Activated naive CD4-positive, alpha-beta T cell treated with anti-CD3 and anti-CD28 coated beads, Interleukin-2, amount 10 ng/mL, durations not matched to agents 7 days and 5 days (primary cell): Measurements from ENCODE around the gene HS3ST6.

Experiments
- CTCF ChIA-PET: fragments of 350-600 bp; sonication (Branson Sonifier 250); formaldehyde crosslinking; loops from one replicate; lab custom pipeline; 2021; ENCODE audit warnings: antibody characterized with exemption; lab: Charles Lee
- DNase-seq: peaks from one replicate; pipeline ENCODE4 v3.0.0-alpha.2; 2020
- H3K27ac Mint-ChIP-seq: one replicate; pipeline ENCODE4 v1.8.0; 2021; ENCODE audit warnings: mild to moderate bottlenecking, moderate library complexity, mixed read lengths
- H3K27me3 Mint-ChIP-seq: one replicate; pipeline ENCODE4 v1.8.0; 2021; ENCODE audit warnings: mild to moderate bottlenecking, mixed read lengths
- H3K36me3 Mint-ChIP-seq: one replicate; pipeline ENCODE4 v1.8.0; 2021; ENCODE audit warnings: mixed read lengths
- H3K4me1 Mint-ChIP-seq: one replicate; pipeline ENCODE4 v1.8.0; 2021; ENCODE audit warnings: mixed read lengths
- H3K4me3 Mint-ChIP-seq: one replicate; pipeline ENCODE4 v1.8.0; 2021; ENCODE audit warnings: mild to moderate bottlenecking, moderate library complexity, mixed read lengths
- H3K9me3 Mint-ChIP-seq: one replicate; pipeline ENCODE4 v1.8.0; 2021; ENCODE audit warnings: mixed read lengths

The HS3ST6 gene

GRCh38 chr16:1912215-1912543 is 6.0 kb downstream of the HS3ST6 start:
- CTCF ChIA-PET, result no interaction called here
- Mint-ChIP-seq H3K9me3 (no peaks in the 10 kb centered on the region), H3K36me3 (no peaks in the 10 kb centered on the region), H3K4me3 (no peak overlapping the region), H3K4me1 (no peaks in the 10 kb centered on the region), H3K27ac (no peak overlapping the region), H3K27me3 (peaks cover 69% of the 10 kb centered on the region)
- DNase-seq, result no peak

GRCh38 chr16:1911467-1912214 is 6.6 kb downstream of the HS3ST6 start:
- Mint-ChIP-seq H3K27ac (no peak overlapping the region), H3K9me3 (no peaks in the 10 kb centered on the region), H3K27me3 (peaks cover 69% of the 10 kb centered on the region), H3K36me3 (no peaks in the 10 kb centered on the region), H3K4me3 (no peak overlapping the region), H3K4me1 (no peaks in the 10 kb centered on the region)
- DNase-seq, result no peak
- CTCF ChIA-PET, result no interaction called here

- Mint-ChIP-seq H3K36me3 (no peaks in the 10 kb centered on the region), H3K27ac (no peak overlapping the region), H3K27me3 (peaks cover 64% of the 10 kb centered on the region), H3K9me3 (no peaks in the 10 kb centered on the region), H3K4me1 (no peaks in the 10 kb centered on the region), H3K4me3 (no peak overlapping the region)
- CTCF ChIA-PET, result interaction anchor here (1.6 kb wide), 1 partner anchor 14 kb away, joined by 6 read pairs; no protein-coding TSS in a partner anchor
- DNase-seq, result no peak
These were observed 8.5 kb downstream of the HS3ST6 start for GRCh38 chr16:1909561-1910231.

GRCh38 chr16:1908983-1909382 is 9.2 kb downstream of the HS3ST6 start:
- CTCF ChIA-PET, result interaction anchor here (0.6 to 1.6 kb wide), 2 partner anchors 14 to 528 kb away, joined by 4 to 6 read pairs; no protein-coding TSS in a partner anchor
- peaks cover 64% of the 10 kb centered on the region for H3K27me3 Mint-ChIP-seq

GRCh38 chr16:1908184-1908583 is 10.0 kb downstream of the HS3ST6 start:
- Mint-ChIP-seq H3K27ac (no peak overlapping the region), H3K9me3 (no peaks in the 10 kb centered on the region), H3K4me3 (no peak overlapping the region), H3K27me3 (peaks cover 57% of the 10 kb centered on the region), H3K36me3 (no peaks in the 10 kb centered on the region), H3K4me1 (no peaks in the 10 kb centered on the region)
- CTCF ChIA-PET, result interaction anchor here (0.6 to 1.6 kb wide), 2 partner anchors 15 to 527 kb away, joined by 4 to 6 read pairs; no protein-coding TSS in a partner anchor
- no peak for DNase-seq

More at GRCh38 chr16:1908983-1909382, 9.2 kb downstream of the HS3ST6 start:
- no peaks in the 10 kb centered on the region for H3K4me1 Mint-ChIP-seq
- H3K9me3 Mint-ChIP-seq, result no peaks in the 10 kb centered on the region
- DNase-seq, result no peak
- H3K36me3 Mint-ChIP-seq, result no peaks in the 10 kb centered on the region
- H3K4me3 Mint-ChIP-seq, result no peak overlapping the region
- H3K27ac Mint-ChIP-seq, result no peak overlapping the region

GRCh38 chr16:1907226-1907860 is 10.9 kb downstream of the HS3ST6 start:
- CTCF ChIA-PET, result no interaction called here
- H3K4me1 Mint-ChIP-seq, result no peaks in the 10 kb centered on the region
- no peaks in the 10 kb centered on the region for H3K9me3 Mint-ChIP-seq
- no peak overlapping the region for H3K4me3 Mint-ChIP-seq
- no peak for DNase-seq
- no peak overlapping the region for H3K27ac Mint-ChIP-seq
- no peaks in the 10 kb centered on the region for H3K36me3 Mint-ChIP-seq
- H3K27me3 Mint-ChIP-seq, result peaks cover 58% of the 10 kb centered on the region

GRCh38 chr16:1906846-1907165 is 11.4 kb downstream of the HS3ST6 start:
- Mint-ChIP-seq H3K27me3 (peaks cover 58% of the 10 kb centered on the region), H3K4me1 (no peaks in the 10 kb centered on the region), H3K4me3 (no peak overlapping the region), H3K27ac (no peak overlapping the region), H3K9me3 (no peaks in the 10 kb centered on the region), H3K36me3 (no peaks in the 10 kb centered on the region)
- CTCF ChIA-PET, result no interaction called here
- no peak for DNase-seq

GRCh38 chr16:1906055-1906845 is 12.0 kb downstream of the HS3ST6 start:
- no peak for DNase-seq
- H3K36me3 Mint-ChIP-seq, result no peaks in the 10 kb centered on the region
- no peaks in the 10 kb centered on the region for H3K9me3 Mint-ChIP-seq
- peaks cover 58% of the 10 kb centered on the region for H3K27me3 Mint-ChIP-seq
- no peak overlapping the region for H3K4me3 Mint-ChIP-seq
- CTCF ChIA-PET, result no interaction called here
- H3K27ac Mint-ChIP-seq, result no peak overlapping the region
- H3K4me1 Mint-ChIP-seq, result no peaks in the 10 kb centered on the region

GRCh38 chr16:1903845-1904840 is 14.1 kb downstream of the HS3ST6 start:
- Mint-ChIP-seq H3K9me3 (no peaks in the 10 kb centered on the region), H3K4me3 (no peak overlapping the region), H3K4me1 (no peaks in the 10 kb centered on the region), H3K27me3 (peaks cover 49% of the 10 kb centered on the region), H3K36me3 (no peaks in the 10 kb centered on the region), H3K27ac (no peak overlapping the region)
- CTCF ChIA-PET, result no interaction called here
- no peak for DNase-seq

GRCh38 chr16:1903220-1903574 is 15.0 kb downstream of the HS3ST6 start:
- no peak for DNase-seq
- Mint-ChIP-seq H3K27me3 (peaks cover 43% of the 10 kb centered on the region), H3K27ac (no peak overlapping the region), H3K36me3 (no peaks in the 10 kb centered on the region), H3K4me1 (no peaks in the 10 kb centered on the region), H3K9me3 (no peaks in the 10 kb centered on the region), H3K4me3 (no peak overlapping the region)
- CTCF ChIA-PET, result no interaction called here

GRCh38 chr16:1902547-1903219 is 15.5 kb downstream of the HS3ST6 start:
- CTCF ChIA-PET, result no interaction called here
- Mint-ChIP-seq H3K36me3 (no peaks in the 10 kb centered on the region), H3K9me3 (no peaks in the 10 kb centered on the region), H3K4me1 (no peaks in the 10 kb centered on the region), H3K27ac (no peak overlapping the region), H3K27me3 (peaks cover 38% of the 10 kb centered on the region), H3K4me3 (no peak overlapping the region)
- no peak for DNase-seq

- Mint-ChIP-seq H3K4me3 (no peak overlapping the region), H3K27ac (no peak overlapping the region), H3K4me1 (no peaks in the 10 kb centered on the region), H3K36me3 (no peaks in the 10 kb centered on the region), H3K27me3 (peaks cover 19% of the 10 kb centered on the region), H3K9me3 (no peaks in the 10 kb centered on the region)
- DNase-seq, result no peak
- CTCF ChIA-PET, result no interaction called here
These were observed 17.8 kb downstream of the HS3ST6 start for GRCh38 chr16:1900452-1900774.
